ENCODE measurements around the gene ZNF799. TPM values are rescaled to one million over a fixed set of nuclear protein-coding genes. Genes with fewer than 3 reads are reported as not detected.

ZNF799 gene
- total and polyA plus RNA-seq, 2 of the 13 experiments (the other 11 are each of a cell fraction or from before 2014, with no cell fraction given), result 7.7 to 17.9 TPM

GRCh38 chr19:12364391-12365235, 36.5 kb downstream of the ZNF799 start:
- TSS peak; percentile 71 for BruUV-seq (replicated peaks)
- TF ChIP-seq ZGPAT (CRISPR knock-in tag; IDR thresholded peaks at IDR 0.05) (no peak), ZSCAN29 (CRISPR knock-in tag; conservative IDR thresholded peaks at IDR 0.05) (no peak), THAP7 (CRISPR knock-in tag; IDR thresholded peaks at IDR 0.05) (no peak), ONECUT2 (CRISPR knock-in tag; IDR thresholded peaks at IDR 0.05) (no peak), SOX5 (CRISPR knock-in tag; IDR thresholded peaks at IDR 0.05; ENCODE audit: borderline replicate concordance) (no peak), ZNF281 (CRISPR knock-in tag; IDR thresholded peaks at IDR 0.05; ENCODE audit: borderline replicate concordance) (no peak), ZNF567 (CRISPR knock-in tag; IDR thresholded peaks at IDR 0.05; ENCODE audit: borderline replicate concordance) (no peak), PRDM4 (CRISPR knock-in tag; IDR thresholded peaks at IDR 0.05; ENCODE audit: borderline replicate concordance) (no peak), TBX2 (CRISPR knock-in tag; IDR thresholded peaks at IDR 0.05; ENCODE audit: borderline replicate concordance) (0 out of 2 replicates have a peak, but pooled peaks have one; percentile 10), ASH2L (IDR thresholded peaks at IDR 0.05; ENCODE audit: insufficient read length, low read depth, low read length) (peak; percentile 13), THAP9 (CRISPR knock-in tag; IDR thresholded peaks at IDR 0.05; ENCODE audit: borderline replicate concordance) (no peak)

More at GRCh38 chr19:12364391-12365235, 36.5 kb downstream of the ZNF799 start:
- Histone ChIP-seq H3K36me3 (replicated peaks in 1 of 2; ENCODE audit: control insufficient read depth in 1 of 2, insufficient read depth in 2 of 2, low read length in 2 of 2) (no peaks in the 10 kb centered on the region), H3K27me3 (ENCODE audit: control insufficient read depth in 1 of 2, insufficient read depth in 2 of 2, low read length in 2 of 2) (no peaks in the 10 kb centered on the region), H2AFZ (ENCODE audit: low read length) (no peak overlapping the region), H4K20me1 (ENCODE audit: insufficient read depth, low read length) (no peaks in the 10 kb centered on the region), H3K9ac (ENCODE audit: insufficient read depth, low read depth, low read length) (peak overlapping the region; percentile 86), H3K4me1 (ENCODE audit: insufficient read depth, low read length) (peaks cover 25% of the 10 kb centered on the region), H3K27ac (ENCODE audit: extremely low read length, insufficient read depth, low read length) (peak overlapping the region; percentile 81), H3K4me2 (ENCODE audit: low read depth, low read length) (peak overlapping the region; percentile 94), H3K9me3 (ENCODE audit: low read length) (no peaks in the 10 kb centered on the region), H3K79me2 (ENCODE audit: insufficient read depth, low read length) (no peaks in the 10 kb centered on the region), H3K4me3 (replicated peaks in 1 of 3; ENCODE audit: insufficient read depth in 1 of 3, low read depth in 2 of 3, low read length in 3 of 3) (peak overlapping the region; percentile 75 to 90 (median 89))
- DNase-seq (ENCODE audit: low spot score) (no peak), FAIRE-seq (no peak), ATAC-seq (no peak)
- ChIA-PET CTCF (ENCODE audit: low intra/inter-chr PET ratio, low total read pairs) (interaction anchor here (1.7 kb wide), 1 partner anchor 162 kb away, joined by 11 read pairs; no protein-coding TSS in a partner anchor), POLR2A (interaction anchor here (1.0 to 4.2 kb wide), 13 partner anchors 9 to 312 kb away, joined by 3 to 79 read pairs (median 8); partner anchors contain the start of genes ZNF136, ZNF44, ZNF443 and ZNF563)
- in situ Hi-C loops (cut with HindIII; ENCODE audit: extremely low pct_ligation_motif_present, low pct_unique_long_range_greater_than_20kb), result loop anchor here (10.0 kb wide), 1 partner anchor 70 kb away; the partner anchor contains the start of gene ZNF44
- intact Hi-C loops (cut with micrococcal nuclease; ENCODE audit: unreplicated experiment), result loop anchor here (1.0 to 5.0 kb wide), 4 partner anchors 34 to 162 kb away; no protein-coding TSS in a partner anchor
- WGBS (ENCODE audit: low lambda C conversion rate), result 14% methylated on average over 17 of the region's 28 CpGs
